MM.1S (cell line): ENCODE measurements around the gene NLK.

Source experiments
- CTCF ChIP-seq: fragments of 300-600 bp; sonication (generic); IDR thresholded peaks from 2 replicates; pipeline ENCODE4 v1.5.1; 2016; ENCODE audit warnings: antibody characterized with exemption, low read length, mixed read lengths
- EZH2 ChIP-seq: fragments of 300-600 bp; sonication (generic); optimal IDR thresholded peaks from 2 replicates; pipeline ENCODE3; 2017; ENCODE audit warnings: low read depth, mild to moderate bottlenecking, antibody characterized with exemption, low read length, mixed read lengths

DNA sequence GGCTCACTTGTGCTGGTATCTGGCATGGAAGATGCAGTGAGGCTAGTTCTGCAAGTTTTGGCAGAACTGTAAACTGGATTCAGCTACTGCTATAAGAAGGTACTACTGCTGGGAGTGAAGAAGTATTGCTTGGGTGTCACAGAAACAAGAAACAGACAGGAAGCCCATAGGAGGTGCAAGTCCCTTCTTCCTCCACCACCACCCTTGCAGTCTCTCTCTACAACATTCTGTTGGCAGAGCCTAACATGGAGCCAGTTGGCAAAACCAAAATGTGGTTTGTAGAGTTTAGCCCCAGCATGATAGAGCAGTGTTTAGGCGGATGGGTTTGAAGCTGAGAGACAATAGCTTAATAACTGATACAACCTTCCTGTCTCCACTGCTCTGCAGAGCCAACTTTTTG, 72.6 kb downstream of the NLK start:
- no peak for TF ChIP-seq CTCF
- TF ChIP-seq EZH2, result no peak
